ENCODE measurements around the gene BLOC1S3. TPM values are rescaled to one million over a fixed set of nuclear protein-coding genes. Genes with fewer than 3 reads are reported as not detected.

BLOC1S3 gene
- total RNA-seq, 1 experiment from 2014 or later: 22.6 TPM

GRCh38 chr19:45156011-45156630 lies 22.5 kb upstream of the BLOC1S3 start:
- H3K9me3 ChIP-seq: no peaks in the 10 kb centered on the region
- no peaks in the 10 kb centered on the region for H3K27me3 ChIP-seq
- DNase-seq: no peak
- H3K4me3 ChIP-seq: no peak overlapping the region
- peaks cover 2% of the 10 kb centered on the region; the same call in 1 of the 2 replicates for H3K36me3 ChIP-seq

- Histone ChIP-seq H3K4me3 (no peak overlapping the region), H3K36me3 (peaks cover 2% of the 10 kb centered on the region; the same call in 1 of the 2 replicates), H3K27me3 (no peaks in the 10 kb centered on the region), H3K9me3 (no peaks in the 10 kb centered on the region)
- no peak for DNase-seq
Measured at GRCh38 chr19:45156751-45157150, 21.8 kb upstream of the BLOC1S3 start.

GRCh38 chr19:45158503-45159209 lies 19.9 kb upstream of the BLOC1S3 start:
- Histone ChIP-seq H3K36me3 (no peaks in the 10 kb centered on the region), H3K27me3 (no peaks in the 10 kb centered on the region), H3K9me3 (no peaks in the 10 kb centered on the region), H3K4me3 (no peak overlapping the region)
- DNase-seq: no peak

GRCh38 chr19:45159210-45159970 lies 19.2 kb upstream of the BLOC1S3 start:
- no peak overlapping the region for H3K4me3 ChIP-seq
- no peak for DNase-seq

GRCh38 chr19:45159971-45160324 lies 18.6 kb upstream of the BLOC1S3 start:
- DNase-seq: no peak
- no peaks in the 10 kb centered on the region for H3K9me3 ChIP-seq
- H3K36me3 ChIP-seq: no peaks in the 10 kb centered on the region
- no peak overlapping the region for H3K4me3 ChIP-seq
- no peaks in the 10 kb centered on the region for H3K27me3 ChIP-seq

More at GRCh38 chr19:45159210-45159970, 19.2 kb upstream of the BLOC1S3 start:
- no peaks in the 10 kb centered on the region for H3K27me3 ChIP-seq
- no peaks in the 10 kb centered on the region for H3K9me3 ChIP-seq
- H3K36me3 ChIP-seq: no peaks in the 10 kb centered on the region

- Histone ChIP-seq H3K36me3 (no peaks in the 10 kb centered on the region), H3K4me3 (no peak within 1 kb of the TSS), H3K27me3 (no peaks in the 10 kb centered on the region), H3K9me3 (no peaks in the 10 kb centered on the region)
- no peak for DNase-seq
Measured at GRCh38 chr19:45160870-45161737, 17.5 kb upstream of the BLOC1S3 start, which contains the start of gene NKPD1. TSS of gene NKPD1 (minus strand) at chr19:45160982. CDS start at chr19:45160150, 832 bp downstream.

GRCh38 chr19:45161738-45162607 lies 16.6 kb upstream of the BLOC1S3 start:
- Histone ChIP-seq H3K27me3 (no peaks in the 10 kb centered on the region), H3K4me3 (no peak overlapping the region), H3K9me3 (no peaks in the 10 kb centered on the region), H3K36me3 (no peaks in the 10 kb centered on the region)
- DNase-seq: peak; percentile 31

GRCh38 chr19:45162608-45163143 lies 15.9 kb upstream of the BLOC1S3 start:
- DNase-seq: no peak
- Histone ChIP-seq H3K9me3 (no peaks in the 10 kb centered on the region), H3K36me3 (no peaks in the 10 kb centered on the region), H3K4me3 (no peak overlapping the region), H3K27me3 (no peaks in the 10 kb centered on the region)

- Histone ChIP-seq H3K9me3 (no peaks in the 10 kb centered on the region), H3K4me3 (no peak overlapping the region), H3K27me3 (no peaks in the 10 kb centered on the region), H3K36me3 (no peaks in the 10 kb centered on the region)
- DNase-seq: no peak
Measured at GRCh38 chr19:45163156-45163555, 15.4 kb upstream of the BLOC1S3 start.

- no peak for DNase-seq
- Histone ChIP-seq H3K27me3 (no peaks in the 10 kb centered on the region), H3K9me3 (no peaks in the 10 kb centered on the region), H3K36me3 (no peaks in the 10 kb centered on the region), H3K4me3 (no peak overlapping the region)
Measured at GRCh38 chr19:45163751-45164460, 14.7 kb upstream of the BLOC1S3 start.

GRCh38 chr19:45164577-45165335 lies 13.8 kb upstream of the BLOC1S3 start:
- H3K4me3 ChIP-seq: no peak overlapping the region
- H3K9me3 ChIP-seq: no peaks in the 10 kb centered on the region
- H3K27me3 ChIP-seq: no peaks in the 10 kb centered on the region
- no peak for DNase-seq
- no peaks in the 10 kb centered on the region for H3K36me3 ChIP-seq

GRCh38 chr19:45166723-45167252 lies 11.8 kb upstream of the BLOC1S3 start:
- no peak for DNase-seq
- H3K36me3 ChIP-seq: no peaks in the 10 kb centered on the region
- H3K9me3 ChIP-seq: no peaks in the 10 kb centered on the region
- no peaks in the 10 kb centered on the region for H3K27me3 ChIP-seq
- H3K4me3 ChIP-seq: no peak overlapping the region

GRCh38 chr19:45168767-45169351 lies 9.7 kb upstream of the BLOC1S3 start:
- no peaks in the 10 kb centered on the region for H3K27me3 ChIP-seq
- H3K36me3 ChIP-seq: no peaks in the 10 kb centered on the region
- H3K4me3 ChIP-seq: no peak overlapping the region
- no peak for DNase-seq
- H3K9me3 ChIP-seq: no peaks in the 10 kb centered on the region

- Histone ChIP-seq H3K9me3 (no peaks in the 10 kb centered on the region), H3K27me3 (no peaks in the 10 kb centered on the region), H3K36me3 (no peaks in the 10 kb centered on the region), H3K4me3 (no peak overlapping the region)
- no peak for DNase-seq
Measured at GRCh38 chr19:45169602-45170001, 9.0 kb upstream of the BLOC1S3 start.
